Esophagus mucosa (tissue), 1 donor: ENCODE results near the gene SMIM20. TPM values are rescaled to one million over a fixed set of nuclear protein-coding genes. Genes with fewer than 3 reads are reported as not detected.

ENCODE experiments used
- ATAC-seq: fragments of 200-7000 bp; cut with Tn5 transposase; one replicate; pipeline ENCODE4 v1.9.1; 2020
- total RNA-seq: library from RNA; stranded (reverse); gene quantifications from one replicate; pipeline ENCODE4 v1.2.4, GENCODE V29; 2023
- donor health status: DM: yes; HTN: yes; CAD: no.

SMIM20 gene
- total RNA-seq, 1 donor from 2014 or later = 14.8 TPM

DNA sequence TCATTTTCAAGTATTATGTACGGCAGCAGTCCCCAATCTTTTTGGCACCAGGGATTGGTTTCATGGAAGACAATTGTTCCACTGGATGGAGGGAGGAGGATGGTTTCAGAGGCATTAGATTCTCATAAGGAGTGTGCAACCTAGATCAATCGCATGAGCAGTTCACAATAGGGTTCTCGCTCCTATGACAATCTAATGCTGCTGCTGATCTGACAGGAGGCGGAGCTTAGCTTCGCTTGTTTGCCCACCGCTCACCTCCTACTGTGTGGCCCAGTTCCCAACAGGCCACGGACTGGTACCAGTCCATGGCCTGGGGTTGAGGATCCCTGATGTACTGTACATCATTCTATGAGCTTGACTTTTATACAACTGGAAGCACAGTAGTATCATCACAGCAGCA lies 48.4 kb downstream of the SMIM20 start:
- ATAC-seq = no peak

DNA sequence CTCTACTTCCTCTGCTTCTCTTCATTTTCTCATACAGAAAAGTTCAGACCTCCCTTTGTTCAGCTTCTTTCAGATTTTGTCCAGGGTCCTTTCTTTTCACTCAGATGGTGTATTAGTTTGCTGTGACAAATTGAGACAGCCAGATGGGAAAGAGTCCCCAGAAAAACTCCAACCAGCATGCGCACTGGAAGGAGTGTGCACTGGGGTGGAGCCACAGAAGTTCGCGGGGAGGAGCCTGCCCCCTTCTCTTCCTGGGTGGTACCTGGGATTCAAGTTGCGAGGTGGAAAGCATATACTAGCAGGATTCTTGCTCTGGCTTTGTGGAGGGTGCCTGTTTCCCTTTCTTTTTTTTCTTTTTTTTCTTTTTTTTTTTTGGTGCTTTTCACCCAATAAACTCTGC lies 51.6 kb downstream of the SMIM20 start:
- no peak for ATAC-seq

DNA sequence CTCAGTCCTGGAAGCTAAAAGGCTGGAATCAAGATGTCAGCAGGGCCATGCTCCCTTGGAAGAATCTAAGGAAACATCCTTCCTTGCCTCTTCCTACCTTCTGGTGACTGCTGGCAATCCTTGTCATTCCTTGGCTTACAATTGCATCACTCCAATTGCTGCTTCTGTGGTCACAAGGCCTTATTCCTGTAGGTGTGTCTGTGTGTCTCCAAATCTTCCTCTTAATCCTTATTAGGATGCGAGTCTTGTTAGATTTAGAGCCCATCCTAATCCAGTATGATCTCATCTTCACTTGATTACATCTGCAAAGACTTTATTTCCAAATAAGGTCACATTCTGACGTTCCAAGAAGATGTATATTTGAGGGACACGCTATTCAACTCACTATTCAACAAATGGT lies 52.2 kb downstream of the SMIM20 start:
- ATAC-seq = peak; percentile 10

DNA sequence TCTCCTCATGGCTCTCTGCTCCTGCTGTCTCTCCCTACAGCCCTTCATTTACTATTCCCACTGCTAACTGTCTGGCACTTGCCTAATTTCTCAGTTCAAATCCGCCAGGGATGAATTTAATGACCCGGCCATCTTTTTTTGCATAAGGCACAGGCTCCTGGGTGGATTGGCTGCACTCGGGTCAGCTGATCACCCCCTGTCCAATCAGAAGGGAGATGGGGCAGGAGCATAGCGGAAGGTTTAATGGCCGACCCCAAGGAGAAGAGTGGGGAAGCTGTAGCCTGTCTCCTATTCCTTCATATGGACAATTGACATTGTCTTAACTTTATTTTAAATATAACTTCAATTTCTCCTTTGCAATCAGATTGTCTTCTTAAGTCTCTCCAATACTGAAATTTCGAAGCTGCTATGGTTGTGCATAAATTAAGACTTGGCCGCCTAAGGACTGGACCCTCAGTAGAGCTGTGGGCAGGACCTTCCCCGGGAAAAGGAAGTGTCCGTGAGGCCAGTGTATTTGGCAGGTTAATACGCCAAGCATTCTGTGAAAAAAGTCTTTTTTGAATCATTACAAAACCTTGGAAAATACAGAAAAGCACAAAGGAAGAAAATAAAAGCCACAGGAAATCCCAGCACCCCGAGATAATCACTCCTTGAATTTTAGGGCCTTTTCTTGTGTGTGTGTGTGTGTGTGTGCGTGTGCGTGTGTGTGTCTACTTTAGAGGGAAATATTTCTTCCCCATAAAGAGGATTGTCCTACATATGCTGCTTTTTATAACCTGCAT lies 55.5 kb downstream of the SMIM20 start:
- no peak for ATAC-seq

- ATAC-seq = peak; percentile 26
Measured at GRCh38 chr4:25970226-25970675, 56.2 kb downstream of the SMIM20 start.

- ATAC-seq = peak; percentile 10
Measured at GRCh38 chr4:25970691-25971432, 56.8 kb downstream of the SMIM20 start.

DNA sequence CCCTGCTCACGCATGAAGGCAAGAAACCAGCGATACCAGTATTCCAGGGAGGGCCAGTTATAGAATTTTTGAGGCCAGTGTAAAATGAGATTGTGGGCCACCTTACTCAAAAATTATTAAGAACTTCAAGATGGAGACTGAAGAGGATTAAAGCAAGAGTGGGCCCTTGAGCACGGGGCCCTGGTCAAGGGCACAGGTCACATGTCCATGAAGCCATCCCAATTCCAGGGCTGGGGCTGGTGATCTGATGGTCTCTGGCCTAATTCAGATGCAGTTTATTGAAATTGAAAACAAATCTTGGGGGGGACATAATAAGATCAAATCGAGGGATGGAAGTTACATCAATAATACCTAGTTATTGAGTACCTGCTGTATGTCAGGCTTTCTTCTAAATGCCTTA lies 58.3 kb downstream of the SMIM20 start:
- no peak for ATAC-seq

DNA sequence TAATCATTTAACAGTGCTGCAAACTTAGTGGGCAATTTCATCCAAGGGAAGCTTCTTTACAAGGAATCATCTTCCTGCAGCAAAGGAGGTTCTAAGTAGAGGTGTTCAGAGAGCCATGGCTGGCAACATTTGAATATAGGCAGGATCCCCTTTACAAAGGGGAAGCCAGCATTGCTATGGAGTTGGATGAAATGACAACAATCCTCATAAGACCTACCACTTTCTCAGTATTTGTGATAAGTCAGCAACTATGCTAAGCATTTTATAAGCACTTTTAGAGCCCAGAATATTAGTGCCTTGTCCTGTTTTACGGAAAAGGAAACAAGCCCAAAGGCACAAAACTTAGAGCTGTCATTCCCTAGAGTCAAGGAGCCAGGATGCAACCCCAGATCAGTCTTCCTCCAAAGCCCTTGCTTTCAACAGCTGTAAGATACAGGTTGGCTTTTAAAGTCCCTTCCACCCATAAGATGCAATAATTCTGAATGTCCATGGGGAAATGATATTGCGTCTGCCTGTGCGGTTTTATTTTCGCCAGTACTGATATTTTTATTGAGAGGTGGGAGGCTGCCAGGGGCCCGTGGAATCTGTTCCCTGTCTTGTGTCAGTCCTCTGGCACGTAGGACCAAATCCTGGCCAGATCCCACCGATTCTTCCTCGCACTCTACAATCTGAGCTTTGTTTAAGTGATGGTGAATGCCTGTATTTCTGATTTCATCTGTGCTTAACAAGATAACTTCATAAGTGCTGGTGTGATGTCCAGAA lies 59.1 kb downstream of the SMIM20 start:
- ATAC-seq = no peak

GRCh38 chr4:25976780-25977179 lies 62.8 kb downstream of the SMIM20 start:
- ATAC-seq = no peak

DNA sequence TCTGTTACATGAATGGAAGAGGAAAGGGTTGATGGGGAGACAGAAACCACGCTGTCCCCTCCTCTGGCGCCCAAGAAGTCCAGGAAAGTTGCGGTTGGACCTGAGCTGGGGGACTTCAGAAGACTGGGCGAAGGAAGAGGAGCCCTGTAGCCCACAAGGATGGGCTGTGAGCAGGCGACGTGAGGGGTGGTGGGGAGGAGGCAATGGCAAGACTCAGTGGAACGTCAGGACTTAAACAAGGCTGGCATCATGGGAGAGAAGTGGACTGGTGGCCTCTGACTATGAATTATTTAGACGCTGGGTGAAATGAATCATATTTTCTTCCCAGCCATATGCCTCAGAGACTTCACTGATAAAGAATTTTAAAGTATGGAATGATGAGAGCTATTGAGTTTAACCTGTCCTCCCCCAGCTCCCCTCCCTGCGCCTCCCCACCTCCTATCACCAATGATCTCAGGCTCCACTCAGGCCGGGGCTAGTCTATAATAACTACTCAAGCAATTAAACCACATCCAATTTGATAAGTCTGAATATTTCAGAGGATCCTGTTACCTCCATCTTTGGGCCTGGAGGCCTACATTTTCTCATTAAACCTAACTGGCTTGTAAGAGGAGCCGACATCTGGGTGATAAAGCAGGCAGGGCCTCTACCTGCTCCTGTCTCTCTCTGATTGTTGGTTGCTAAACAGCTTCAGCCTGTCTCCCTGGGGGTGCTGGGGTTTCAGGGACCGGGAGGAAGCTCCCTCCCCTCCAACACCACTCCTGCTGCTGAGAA lies 63.6 kb downstream of the SMIM20 start:
- ATAC-seq = no peak

DNA sequence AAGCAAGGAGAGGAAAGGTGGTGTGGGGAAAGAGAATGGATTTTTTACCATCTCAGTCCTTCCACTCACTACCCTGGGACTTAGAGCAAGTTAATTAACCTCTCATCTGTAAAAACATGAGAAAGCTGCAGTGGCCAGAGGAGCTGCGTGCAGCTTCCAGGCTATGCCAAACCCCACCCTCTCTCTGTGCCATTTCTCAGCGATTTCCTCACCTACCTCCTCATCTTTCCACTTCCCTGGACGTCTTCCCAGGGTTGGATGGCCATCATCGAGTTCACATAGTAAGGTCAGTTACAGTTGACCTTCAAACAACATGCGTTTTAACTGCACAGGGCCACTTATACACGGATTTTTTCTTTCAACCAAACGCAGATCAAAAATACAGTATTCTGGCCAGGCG lies 64.3 kb downstream of the SMIM20 start:
- no peak for ATAC-seq

Other genes with a start within 250 kb of the SMIM20 start
- gene SEL1L3, start 51.2 kb upstream of the SMIM20 start, total RNA-seq = 8.5 TPM